GM18951 (cell line): Measurements from ENCODE around the gene GPR162.

ENCODE experiments used
- POLR2A ChIP-seq: IDR thresholded peaks from 4 replicates; pipeline ENCODE4 v1.6.1; 2011; ENCODE audit warnings: mild to moderate bottlenecking; ENCODE audit not compliant: insufficient read length, insufficient read depth; ENCODE audit errors: extremely low read depth
- in situ Hi-C: fragments of 300-500 bp; cut with MboI; formaldehyde crosslinking; loops from one replicate; pipeline ENCODE4 v1.12.0; 2022; ENCODE audit warnings: low sequenced_read_pairs, mixed read lengths, inconsistent platforms; ENCODE audit not compliant: unreplicated experiment

Gene GPR162

DNA sequence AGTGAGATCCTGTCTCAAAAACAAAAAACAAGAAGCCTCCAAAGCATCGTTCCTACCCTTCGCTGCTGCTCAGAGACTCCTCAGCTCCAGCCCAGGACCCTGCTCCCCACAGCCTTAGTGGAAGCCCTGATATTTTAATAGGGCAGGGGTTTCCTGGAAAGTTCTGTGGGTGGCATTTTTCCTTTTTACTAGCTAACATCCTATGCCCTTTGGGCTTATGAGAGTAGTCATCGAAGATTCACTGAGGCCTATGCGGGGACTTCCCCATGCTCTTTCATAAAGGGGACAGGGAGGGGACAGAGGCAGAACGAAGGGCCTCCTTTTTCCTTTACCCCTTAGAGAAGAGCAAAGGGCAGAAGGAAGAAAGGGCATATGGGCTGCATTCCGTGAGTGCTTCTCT is 41.0 kb upstream of the GPR162 start:
- in situ Hi-C loops, result no loop called here
- no peak for TF ChIP-seq POLR2A

DNA sequence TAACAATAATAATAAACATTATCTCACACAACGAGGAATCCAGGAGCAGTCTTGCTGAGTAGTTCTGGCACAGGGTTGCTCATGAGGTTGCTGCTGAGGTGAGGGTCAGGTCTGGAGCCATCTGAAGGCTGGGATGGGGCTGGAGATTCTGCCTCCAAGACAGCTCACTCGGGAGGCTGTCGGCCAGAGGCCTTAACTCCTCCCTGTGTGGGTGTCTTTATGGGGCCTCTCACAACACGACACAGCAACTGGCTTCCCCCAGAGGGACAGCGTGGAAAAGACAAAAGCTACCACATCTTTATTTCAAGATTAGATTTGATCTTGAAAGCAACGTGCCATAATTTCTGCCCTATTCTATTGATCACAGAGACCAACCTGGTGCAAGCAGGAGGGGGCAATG is 39.5 kb upstream of the GPR162 start:
- no peak for TF ChIP-seq POLR2A
- in situ Hi-C loops, result no loop called here

DNA sequence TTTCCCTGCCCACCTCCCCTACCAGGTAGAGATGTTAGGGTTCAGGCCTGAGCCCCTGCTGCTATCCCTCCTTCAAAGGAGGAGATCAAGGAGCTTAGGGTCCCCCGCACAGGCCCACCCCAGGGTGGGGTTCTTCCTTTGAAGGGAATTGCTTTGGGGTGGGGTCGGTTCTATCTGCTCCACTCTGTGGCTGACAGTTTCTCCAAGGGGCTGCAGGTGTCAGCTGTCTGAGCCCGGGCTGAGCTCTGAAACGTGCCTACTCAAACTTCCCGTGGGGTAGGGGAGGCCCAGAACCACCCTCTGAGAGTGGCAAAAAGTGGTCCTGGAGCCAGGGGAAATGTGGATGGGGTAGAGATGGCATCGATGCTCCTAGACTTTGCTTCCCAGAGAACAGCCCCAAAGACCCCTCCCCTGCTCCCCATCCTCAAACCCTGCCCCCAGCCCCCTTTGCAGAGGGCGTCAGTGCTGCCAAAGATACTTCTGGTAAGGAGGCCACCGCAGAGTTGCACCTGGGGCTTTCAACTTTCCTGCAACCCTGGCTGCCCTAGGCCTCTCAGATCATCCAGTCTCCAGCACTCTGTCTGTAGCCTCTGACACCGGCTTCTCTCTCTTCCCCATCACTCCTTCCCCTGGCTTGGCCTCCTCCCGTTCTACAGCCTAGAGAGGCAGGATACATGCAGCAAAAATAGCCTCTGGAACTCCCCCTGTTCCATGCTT is 38.6 kb upstream of the GPR162 start:
- no peak for TF ChIP-seq POLR2A
- in situ Hi-C loops, result no loop called here

DNA sequence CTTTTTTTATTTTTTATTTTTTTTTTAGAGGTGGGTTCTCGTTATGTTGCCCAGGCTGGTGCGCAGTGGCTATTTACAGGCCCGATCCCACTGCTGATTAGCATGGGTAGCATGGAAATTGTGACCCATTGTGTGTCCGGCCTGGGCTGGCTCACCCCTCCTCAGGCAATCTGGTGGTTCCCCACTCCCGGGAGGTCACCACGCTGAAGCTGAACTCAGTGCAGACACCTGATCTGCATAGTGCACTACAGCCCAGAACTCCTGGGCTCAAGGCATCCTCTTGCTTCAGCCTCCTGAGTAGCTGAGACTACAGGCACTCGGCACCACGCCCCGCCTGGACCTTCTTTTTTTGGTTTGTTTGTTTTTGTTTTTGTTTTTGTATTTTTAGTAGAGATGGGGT is 37.8 kb upstream of the GPR162 start:
- in situ Hi-C loops, result no loop called here
- TF ChIP-seq POLR2A, result no peak

DNA sequence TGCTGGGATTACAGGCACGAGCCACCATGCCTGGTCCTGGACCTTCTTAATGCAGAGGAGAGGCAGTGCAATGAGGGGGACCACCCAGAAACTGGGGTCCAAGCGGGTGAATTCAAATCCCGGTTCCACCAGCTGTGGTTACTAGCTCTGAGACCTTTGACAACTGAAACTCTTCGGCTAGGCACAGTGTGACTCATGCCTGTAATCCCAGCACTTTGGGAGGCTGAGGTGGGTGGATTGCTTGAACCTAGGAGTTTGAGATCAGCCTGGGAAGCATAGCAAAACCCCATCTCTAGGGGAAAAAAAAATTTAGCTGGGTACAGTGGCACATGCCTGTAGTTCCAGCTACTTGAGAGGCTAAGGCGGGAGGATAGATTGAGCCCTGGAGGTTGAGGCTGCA is 37.3 kb upstream of the GPR162 start:
- in situ Hi-C loops, result no loop called here
- no peak for TF ChIP-seq POLR2A

DNA sequence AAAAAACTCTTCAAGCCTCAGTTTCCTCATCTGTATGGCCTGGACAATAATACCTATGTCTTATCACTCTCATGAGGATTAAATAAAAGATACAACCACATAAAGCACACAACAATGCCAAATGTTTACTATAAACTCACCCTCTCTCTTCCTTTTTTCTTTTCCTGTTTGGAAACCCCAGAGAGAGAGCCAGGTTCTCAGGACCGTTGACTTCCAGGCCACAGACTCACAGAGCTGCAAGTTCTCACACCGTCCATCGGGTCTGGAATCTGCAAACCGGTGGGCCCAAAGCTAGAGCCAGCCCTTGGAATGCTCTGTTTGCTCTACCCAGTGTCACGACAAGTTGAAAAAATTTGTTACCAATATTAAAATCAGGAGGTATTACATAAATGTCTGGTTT is 36.9 kb upstream of the GPR162 start:
- in situ Hi-C loops, result no loop called here
- TF ChIP-seq POLR2A, result no peak

DNA sequence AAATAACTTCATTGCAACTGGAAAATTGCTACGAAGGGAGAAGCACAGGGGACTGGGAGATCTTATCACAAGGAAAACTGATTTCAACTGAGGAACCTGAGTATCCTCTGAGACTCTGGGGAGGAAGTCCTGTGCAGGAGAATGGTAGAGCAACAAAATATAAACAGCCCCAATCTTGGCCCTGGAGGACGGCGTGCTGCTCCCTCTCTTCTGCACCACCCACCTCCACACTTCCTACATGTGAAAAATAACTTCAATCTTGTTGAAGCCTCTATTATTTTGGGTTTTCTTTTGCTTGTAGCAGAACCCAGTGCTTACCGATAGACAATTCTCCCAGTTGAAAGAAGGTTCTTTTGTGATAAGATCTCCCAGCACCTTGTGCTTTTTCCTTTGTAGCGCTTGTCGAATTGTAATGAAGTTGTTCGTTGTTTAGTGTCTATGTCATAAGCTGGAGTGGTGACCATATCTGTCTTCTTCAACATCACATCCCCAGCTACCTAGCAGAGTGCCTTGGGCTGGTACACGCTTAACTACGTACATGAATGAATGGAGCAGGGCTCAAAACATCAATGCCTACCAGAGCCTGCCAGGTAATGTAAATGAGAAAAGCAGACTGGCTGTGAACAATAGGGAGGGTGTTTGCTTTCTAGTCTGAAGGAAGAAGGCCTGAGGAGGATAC is 35.1 kb upstream of the GPR162 start:
- TF ChIP-seq POLR2A, result no peak
- in situ Hi-C loops, result no loop called here

DNA sequence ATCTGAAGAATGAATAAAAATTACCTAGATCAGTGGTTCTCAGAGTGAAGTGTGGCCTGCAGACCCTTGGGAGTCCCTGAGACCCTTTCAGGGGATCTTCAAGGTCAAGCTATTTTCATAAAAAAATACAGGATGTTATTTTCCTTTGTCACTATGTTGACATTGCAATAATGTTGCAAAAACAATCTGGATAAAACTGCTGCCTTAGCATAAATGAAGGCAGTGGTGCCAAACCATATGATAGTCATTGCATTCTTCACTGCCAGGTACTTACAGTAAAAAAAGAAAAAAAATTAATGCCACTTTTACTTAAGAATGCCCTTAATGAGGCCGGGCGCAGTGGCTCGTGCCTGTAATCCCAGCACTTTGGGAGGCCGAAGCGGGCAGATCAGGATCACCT is 34.3 kb upstream of the GPR162 start:
- in situ Hi-C loops, result no loop called here
- TF ChIP-seq POLR2A, result no peak

DNA sequence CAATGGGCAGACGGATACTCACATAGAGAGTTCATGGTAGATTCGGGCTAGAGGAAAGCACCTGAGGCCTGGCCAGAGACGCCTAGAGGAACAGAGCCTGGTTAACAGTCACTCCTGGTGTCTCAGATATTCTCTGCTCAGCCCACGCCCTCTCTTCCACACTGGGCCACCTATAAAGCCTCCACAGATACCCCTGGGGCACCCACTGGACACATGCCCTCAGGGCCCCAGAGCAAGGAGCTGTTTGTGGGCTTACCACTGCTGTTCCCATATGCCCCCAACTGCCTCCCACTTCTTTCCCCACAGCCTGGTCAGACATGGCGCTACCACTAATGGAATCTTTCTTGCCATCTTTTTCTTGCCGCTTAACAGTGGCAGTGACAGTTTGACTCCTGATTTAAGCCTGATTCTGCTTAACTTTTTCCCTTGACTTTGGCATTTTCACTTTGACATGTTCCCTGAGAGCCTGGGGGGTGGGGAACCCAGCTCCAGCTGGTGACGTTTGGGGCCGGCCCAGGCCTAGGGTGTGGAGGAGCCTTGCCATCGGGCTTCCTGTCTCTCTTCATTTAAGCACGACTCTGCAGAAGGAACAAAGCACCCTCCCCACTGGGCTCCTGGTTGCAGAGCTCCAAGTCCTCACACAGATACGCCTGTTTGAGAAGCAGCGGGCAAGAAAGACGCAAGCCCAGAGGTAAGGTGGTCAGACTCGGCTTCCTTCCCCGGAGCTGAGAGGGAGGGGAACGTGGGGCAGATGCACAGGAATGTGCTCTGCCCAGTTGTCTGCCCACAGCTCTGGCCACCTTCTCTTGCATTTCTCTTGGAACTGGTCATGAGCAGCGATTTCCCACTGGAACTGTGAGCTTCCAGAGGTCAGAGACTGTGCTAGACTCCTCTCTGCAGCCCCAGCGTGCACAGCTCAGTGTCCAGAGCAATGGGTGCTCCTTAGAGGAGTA is 32.4 kb upstream of the GPR162 start, which contains the start of gene CD4:
CD4 (plus strand) TSS at position 557 of the 953 bp plus-strand sequence. CDS start 10,611 bp downstream, outside the sequence.
- in situ Hi-C loops, result no loop called here
- no peak for TF ChIP-seq POLR2A

DNA sequence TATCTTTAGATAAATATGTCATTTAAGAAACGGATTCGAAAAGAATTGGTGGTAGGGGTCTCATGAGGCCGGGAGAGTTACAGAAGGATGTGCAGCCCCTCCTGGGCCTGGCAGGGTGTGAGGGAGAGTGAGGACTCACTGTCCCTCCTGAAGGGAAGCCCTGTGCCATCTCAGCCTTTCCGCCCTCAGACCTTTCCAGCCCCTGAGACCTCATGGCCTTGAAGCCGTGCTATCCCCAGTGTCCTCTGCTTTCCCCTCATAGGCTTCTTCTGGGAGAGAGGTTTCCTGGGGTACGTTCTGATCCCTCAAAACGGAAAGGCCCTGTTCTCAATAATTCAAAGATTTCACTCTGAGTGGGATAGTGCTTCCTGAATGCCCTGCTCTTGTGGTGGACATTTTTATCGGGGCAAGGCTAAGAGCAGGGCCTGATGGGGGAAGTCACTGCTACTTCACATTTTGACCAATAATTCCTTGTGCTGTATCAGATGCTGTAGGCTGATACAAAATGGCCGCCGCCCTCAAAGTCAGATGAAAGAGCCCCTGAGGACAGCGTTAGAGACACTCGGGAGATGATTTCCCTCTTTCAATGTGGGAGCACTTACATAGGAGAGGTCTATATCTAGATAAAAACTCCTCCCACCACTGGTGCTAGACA is 31.0 kb upstream of the GPR162 start:
- in situ Hi-C loops, result no loop called here
- TF ChIP-seq POLR2A, result no peak

DNA sequence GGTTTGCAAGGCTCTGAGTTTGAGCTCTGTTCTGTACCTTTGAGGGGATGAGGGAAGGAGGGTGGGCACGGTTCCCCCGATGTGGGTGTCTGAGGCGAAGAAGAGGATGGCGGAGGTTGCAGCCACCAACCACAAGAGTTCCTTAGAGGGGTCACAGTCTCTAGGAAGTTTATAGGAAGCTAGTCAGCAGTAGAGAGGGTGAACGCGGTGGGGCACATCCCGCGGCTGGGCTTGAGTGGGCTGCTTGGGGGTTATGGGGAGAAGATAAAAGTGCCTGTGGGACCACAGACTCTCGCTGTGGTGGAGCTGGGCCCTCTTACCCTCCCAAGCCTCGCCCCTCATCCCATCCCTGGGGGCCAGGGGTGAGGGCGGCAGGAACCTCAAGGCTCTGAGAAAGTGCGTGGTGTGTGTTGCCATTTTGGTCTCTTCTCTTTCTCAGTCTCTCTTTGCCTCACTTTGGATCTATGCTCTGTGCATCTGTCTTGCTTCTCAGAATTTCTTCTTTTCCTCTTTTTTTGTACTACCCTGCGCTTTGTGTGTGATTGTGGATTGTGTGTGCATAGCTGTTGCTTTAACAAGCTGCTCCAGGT is 29.6 kb upstream of the GPR162 start:
- no peak for TF ChIP-seq POLR2A
- in situ Hi-C loops, result no loop called here

DNA sequence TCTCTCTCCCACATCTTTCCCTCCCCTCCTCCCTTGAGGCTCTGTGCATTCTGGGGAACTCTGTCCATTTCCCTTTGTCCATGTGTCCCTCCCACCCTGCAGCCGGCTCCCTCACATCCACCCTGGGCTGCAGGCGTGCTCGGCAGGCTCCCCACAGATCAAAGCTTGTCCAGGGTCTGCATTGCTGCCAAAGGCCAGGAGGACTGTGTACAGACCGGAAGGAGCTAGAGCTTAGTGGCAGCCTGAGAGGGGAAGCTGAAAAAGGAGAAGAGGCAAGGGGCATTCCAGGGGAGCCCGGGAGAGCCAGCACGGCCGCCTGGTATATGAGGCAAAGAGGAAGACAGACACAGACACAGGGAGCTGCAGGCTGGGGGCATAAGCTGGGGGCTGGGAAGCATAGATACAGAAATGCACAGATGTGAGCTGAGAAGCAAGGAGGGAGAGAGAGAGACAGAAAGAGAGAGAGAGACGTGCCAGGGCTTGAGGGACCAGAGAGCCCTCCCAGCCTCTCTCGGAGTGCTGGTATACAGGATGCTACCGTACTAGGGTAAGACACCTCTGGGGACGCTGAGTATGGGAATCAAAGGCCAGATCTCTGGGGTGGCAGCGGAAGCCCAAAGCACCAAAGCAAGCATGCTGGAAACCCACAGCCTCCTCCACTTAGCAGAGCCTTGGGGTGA is 29.0 kb upstream of the GPR162 start:
- in situ Hi-C loops, result no loop called here

DNA sequence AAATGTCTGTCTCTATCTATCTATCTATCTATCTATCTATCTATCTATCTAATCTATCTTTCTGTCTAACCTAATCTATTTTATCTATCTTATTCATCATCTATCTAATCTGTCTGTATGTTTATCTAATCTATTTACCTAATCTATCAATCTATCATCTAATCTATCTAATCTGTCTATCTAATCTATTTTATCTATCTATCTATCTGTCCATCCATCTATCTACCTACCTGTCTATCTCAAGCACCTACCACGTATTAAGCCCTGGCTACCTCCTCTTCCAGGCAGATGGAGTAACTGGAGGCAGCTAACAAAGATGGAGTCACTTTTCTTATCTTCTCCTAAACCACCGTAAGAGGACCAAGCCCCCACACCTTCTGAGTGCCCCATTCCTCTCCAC is 26.5 kb upstream of the GPR162 start:
- no peak for TF ChIP-seq POLR2A
- in situ Hi-C loops, result no loop called here

More for the DNA sequence above, 29.0 kb upstream of the GPR162 start:
- TF ChIP-seq POLR2A, result no peak
